ENCODE measurements around the gene RNF11.

Gene RNF11

GRCh38 chr1:51282605-51283004 lies 46.5 kb downstream of the RNF11 start:
- H3K27me3 Mint-ChIP-seq, result no peaks in the 10 kb centered on the region
- no peaks in the 10 kb centered on the region for H3K9me3 Mint-ChIP-seq
- H3K36me3 Mint-ChIP-seq (ENCODE audit: insufficient read depth), result peaks cover 25% of the 10 kb centered on the region
- H3K4me3 Mint-ChIP-seq, result no peak overlapping the region
- no peak overlapping the region for H3K27ac Mint-ChIP-seq
- DNase-seq (no peak), ATAC-seq (replicated peaks) (no peak)
- no peaks in the 10 kb centered on the region for H3K4me1 Mint-ChIP-seq (ENCODE audit: low read depth in 2 of 2)

GRCh38 chr1:51283979-51284378 lies 47.9 kb downstream of the RNF11 start:
- Mint-ChIP-seq H3K27me3 (no peaks in the 10 kb centered on the region), H3K4me1 (ENCODE audit: low read depth in 2 of 2) (no peaks in the 10 kb centered on the region), H3K36me3 (ENCODE audit: insufficient read depth) (peaks cover 18% of the 10 kb centered on the region), H3K27ac (no peak overlapping the region), H3K9me3 (no peaks in the 10 kb centered on the region), H3K4me3 (no peak overlapping the region)
- ATAC-seq (replicated peaks) (no peak), DNase-seq (no peak)

GRCh38 chr1:51284487-51284954 lies 48.4 kb downstream of the RNF11 start:
- H3K27me3 Mint-ChIP-seq, result no peaks in the 10 kb centered on the region
- H3K4me3 Mint-ChIP-seq, result no peak overlapping the region
- ATAC-seq (replicated peaks) (no peak), DNase-seq (no peak)
- H3K9me3 Mint-ChIP-seq, result no peaks in the 10 kb centered on the region
- no peaks in the 10 kb centered on the region for H3K4me1 Mint-ChIP-seq (ENCODE audit: low read depth in 2 of 2)
- H3K36me3 Mint-ChIP-seq (ENCODE audit: insufficient read depth), result peaks cover 16% of the 10 kb centered on the region
- no peak overlapping the region for H3K27ac Mint-ChIP-seq

GRCh38 chr1:51285055-51285454 lies 49.0 kb downstream of the RNF11 start:
- Mint-ChIP-seq H3K4me3 (no peak overlapping the region), H3K27me3 (no peaks in the 10 kb centered on the region), H3K36me3 (ENCODE audit: insufficient read depth) (peaks cover 17% of the 10 kb centered on the region), H3K9me3 (no peaks in the 10 kb centered on the region), H3K4me1 (ENCODE audit: low read depth in 2 of 2) (no peaks in the 10 kb centered on the region), H3K27ac (no peak overlapping the region)
- ATAC-seq (replicated peaks) (no peak), DNase-seq (no peak)

GRCh38 chr1:51287966-51288365 lies 51.9 kb downstream of the RNF11 start:
- no peak overlapping the region for H3K27ac Mint-ChIP-seq
- H3K4me3 Mint-ChIP-seq, result no peak overlapping the region
- no peak for DNase-seq
- H3K4me1 Mint-ChIP-seq (ENCODE audit: low read depth in 2 of 2), result no peaks in the 10 kb centered on the region
- no peaks in the 10 kb centered on the region for H3K9me3 Mint-ChIP-seq
- ATAC-seq (replicated peaks), result no peak
- peaks cover 21% of the 10 kb centered on the region for H3K36me3 Mint-ChIP-seq (ENCODE audit: insufficient read depth)
- H3K27me3 Mint-ChIP-seq, result no peaks in the 10 kb centered on the region

GRCh38 chr1:51288578-51288977 lies 52.5 kb downstream of the RNF11 start:
- no peaks in the 10 kb centered on the region for H3K9me3 Mint-ChIP-seq
- no peaks in the 10 kb centered on the region for H3K4me1 Mint-ChIP-seq (ENCODE audit: low read depth in 2 of 2)
- no peak overlapping the region for H3K4me3 Mint-ChIP-seq
- DNase-seq (no peak), ATAC-seq (replicated peaks) (no peak)
- no peaks in the 10 kb centered on the region for H3K27me3 Mint-ChIP-seq
- H3K36me3 Mint-ChIP-seq (ENCODE audit: insufficient read depth), result peaks cover 20% of the 10 kb centered on the region
- no peak overlapping the region for H3K27ac Mint-ChIP-seq

GRCh38 chr1:51289676-51290488 lies 53.8 kb downstream of the RNF11 start:
- Mint-ChIP-seq H3K27ac (no peak overlapping the region), H3K27me3 (no peaks in the 10 kb centered on the region)

GRCh38 chr1:51290489-51290847 lies 54.4 kb downstream of the RNF11 start:
- H3K4me3 Mint-ChIP-seq, result no peak overlapping the region

More at GRCh38 chr1:51289676-51290488, 53.8 kb downstream of the RNF11 start:
- no peak for ATAC-seq (replicated peaks)
- H3K4me3 Mint-ChIP-seq, result no peak overlapping the region
- H3K36me3 Mint-ChIP-seq (ENCODE audit: insufficient read depth), result peaks cover 17% of the 10 kb centered on the region
- peaks cover under 1 to 1% of the 10 kb centered on the region in 2 donors for H3K4me1 Mint-ChIP-seq (ENCODE audit: low read depth in 2 of 2)
- no peak for DNase-seq
- no peaks in the 10 kb centered on the region for H3K9me3 Mint-ChIP-seq

GRCh38 chr1:51293898-51294515 lies 57.9 kb downstream of the RNF11 start:
- H3K4me1 Mint-ChIP-seq (ENCODE audit: low read depth in 2 of 2), result peaks cover 18 to 22% of the 10 kb centered on the region in 2 donors
- no peak overlapping the region for H3K27ac Mint-ChIP-seq
- H3K9me3 Mint-ChIP-seq, result no peaks in the 10 kb centered on the region
- no peak for DNase-seq
- H3K27me3 Mint-ChIP-seq, result peaks cover 0 to 7% of the 10 kb centered on the region in 2 donors
- H3K36me3 Mint-ChIP-seq (ENCODE audit: insufficient read depth), result peaks cover 14% of the 10 kb centered on the region
- no peak overlapping the region for H3K4me3 Mint-ChIP-seq
- ATAC-seq (replicated peaks), result no peak

More at GRCh38 chr1:51290489-51290847, 54.4 kb downstream of the RNF11 start:
- H3K36me3 Mint-ChIP-seq (ENCODE audit: insufficient read depth), result peaks cover 17% of the 10 kb centered on the region
- no peaks in the 10 kb centered on the region for H3K9me3 Mint-ChIP-seq
- no peak overlapping the region for H3K27ac Mint-ChIP-seq
- ATAC-seq (replicated peaks) (no peak), DNase-seq (no peak)
- peaks cover 2 to 5% of the 10 kb centered on the region in 2 donors for H3K4me1 Mint-ChIP-seq (ENCODE audit: low read depth in 2 of 2)
- no peaks in the 10 kb centered on the region for H3K27me3 Mint-ChIP-seq

- no peak for ATAC-seq (replicated peaks)
- DNase-seq, result no peak
- Mint-ChIP-seq H3K27me3 (peaks cover 0 to 7% of the 10 kb centered on the region in 2 donors), H3K27ac (no peak overlapping the region), H3K9me3 (no peaks in the 10 kb centered on the region), H3K36me3 (ENCODE audit: insufficient read depth) (peaks cover 11% of the 10 kb centered on the region), H3K4me1 (ENCODE audit: low read depth in 2 of 2) (peaks cover 18 to 22% of the 10 kb centered on the region in 2 donors), H3K4me3 (no peak overlapping the region)
Measured at GRCh38 chr1:51294566-51295184, 58.6 kb downstream of the RNF11 start.

GRCh38 chr1:51295926-51296325 lies 59.9 kb downstream of the RNF11 start:
- Mint-ChIP-seq H3K27me3 (peaks cover 0 to 7% of the 10 kb centered on the region in 2 donors), H3K4me1 (ENCODE audit: low read depth in 2 of 2) (peaks cover 18 to 22% of the 10 kb centered on the region in 2 donors), H3K36me3 (ENCODE audit: insufficient read depth) (peaks cover 8% of the 10 kb centered on the region), H3K4me3 (peak overlapping the region; percentile 66 to 79), H3K27ac (peak overlapping the region in 1 of 2 donors; percentile 67), H3K9me3 (no peaks in the 10 kb centered on the region)
- ATAC-seq (replicated peaks), result no peak
- DNase-seq, result no peak

GRCh38 chr1:51296383-51297357 lies 60.6 kb downstream of the RNF11 start:
- Mint-ChIP-seq H3K27ac (peak overlapping the region; percentile 55 to 67), H3K4me3 (peak overlapping the region; percentile 66 to 79), H3K27me3 (peaks cover 0 to 7% of the 10 kb centered on the region in 2 donors), H3K4me1 (ENCODE audit: low read depth in 2 of 2) (peaks cover 18 to 22% of the 10 kb centered on the region in 2 donors), H3K36me3 (ENCODE audit: insufficient read depth) (peaks cover 8% of the 10 kb centered on the region), H3K9me3 (no peaks in the 10 kb centered on the region)
- DNase-seq (peak; percentile 47 to 61 (median 48)), ATAC-seq (replicated peaks) (peak; percentile 71)

Measured in effector memory CD8-positive, alpha-beta T cell (primary cell).